HG02938 (cell line): ENCODE data around the gene SBSN.
A peak's percentile ranks its signal among the peaks of the same experiment; 100 is the strongest.

Experiments
- ATAC-seq: cut with Tn5 transposase; IDR thresholded peaks from one replicate; pipeline ENCODE4 v1.9.1; 2021; ENCODE audit warnings: mild to moderate bottlenecking, moderate library complexity; ENCODE audit not compliant: unreplicated experiment

SBSN gene

GRCh38 chr19:35555301-35556005 is 27.3 kb upstream of the SBSN start:
- no peak for ATAC-seq

GRCh38 chr19:35554076-35554475 is 26.0 kb upstream of the SBSN start:
- no peak for ATAC-seq

- ATAC-seq = no peak
Observed at GRCh38 chr19:35553385-35554000, 25.4 kb upstream of the SBSN start.

GRCh38 chr19:35552534-35553384 is 24.6 kb upstream of the SBSN start:
- no peak for ATAC-seq

GRCh38 chr19:35551091-35551810 is 23.1 kb upstream of the SBSN start:
- ATAC-seq = no peak

- no peak for ATAC-seq
Observed at GRCh38 chr19:35549879-35550523, 21.9 kb upstream of the SBSN start.

GRCh38 chr19:35549174-35549788 is 21.2 kb upstream of the SBSN start:
- ATAC-seq = no peak

GRCh38 chr19:35546532-35546931 is 18.4 kb upstream of the SBSN start:
- no peak for ATAC-seq

GRCh38 chr19:35545855-35546381 is 17.8 kb upstream of the SBSN start:
- ATAC-seq = peak; percentile 33

GRCh38 chr19:35545001-35545854 is 17.1 kb upstream of the SBSN start, which contains the start of gene TMEM147:
Gene TMEM147 (plus strand): TSS chr19:35545626. CDS start chr19:35545740, 114 bp downstream.
- peak; percentile 71 for ATAC-seq

GRCh38 chr19:35544110-35544802 is 16.1 kb upstream of the SBSN start:
- no peak for ATAC-seq

- ATAC-seq = no peak
Observed at GRCh38 chr19:35543280-35544109, 15.4 kb upstream of the SBSN start.

- ATAC-seq = no peak
Observed at GRCh38 chr19:35542209-35542608, 14.1 kb upstream of the SBSN start.

- no peak for ATAC-seq
Observed at GRCh38 chr19:35540356-35540927, 12.3 kb upstream of the SBSN start.

- no peak for ATAC-seq
Observed at GRCh38 chr19:35539850-35540249, 11.7 kb upstream of the SBSN start.

- ATAC-seq = no peak
Observed at GRCh38 chr19:35539314-35539713, 11.2 kb upstream of the SBSN start.
